Epithelial cell of esophagus (primary cell): ENCODE results near the gene SURF4.

ENCODE experiments used
- DNase-seq: peaks from one replicate; pipeline ENCODE4 v3.0.0; 2010; ENCODE audit warnings: low read depth
- H3K4me3 ChIP-seq: 2 replicates; pipeline ENCODE4 v1.5.1; 2011; ENCODE audit warnings: mild to moderate bottlenecking, low read length, control low read depth
- TF ChIP-seq, protein P1 (sequence below): IDR thresholded peaks from 2 replicates; pipeline ENCODE4 v1.5.1; 2011; ENCODE audit warnings: low read depth, mild to moderate bottlenecking, low read length, control low read depth, inconsistent platforms; ENCODE audit not compliant: insufficient read depth; ENCODE audit errors: missing control alignments

Gene SURF4

DNA sequence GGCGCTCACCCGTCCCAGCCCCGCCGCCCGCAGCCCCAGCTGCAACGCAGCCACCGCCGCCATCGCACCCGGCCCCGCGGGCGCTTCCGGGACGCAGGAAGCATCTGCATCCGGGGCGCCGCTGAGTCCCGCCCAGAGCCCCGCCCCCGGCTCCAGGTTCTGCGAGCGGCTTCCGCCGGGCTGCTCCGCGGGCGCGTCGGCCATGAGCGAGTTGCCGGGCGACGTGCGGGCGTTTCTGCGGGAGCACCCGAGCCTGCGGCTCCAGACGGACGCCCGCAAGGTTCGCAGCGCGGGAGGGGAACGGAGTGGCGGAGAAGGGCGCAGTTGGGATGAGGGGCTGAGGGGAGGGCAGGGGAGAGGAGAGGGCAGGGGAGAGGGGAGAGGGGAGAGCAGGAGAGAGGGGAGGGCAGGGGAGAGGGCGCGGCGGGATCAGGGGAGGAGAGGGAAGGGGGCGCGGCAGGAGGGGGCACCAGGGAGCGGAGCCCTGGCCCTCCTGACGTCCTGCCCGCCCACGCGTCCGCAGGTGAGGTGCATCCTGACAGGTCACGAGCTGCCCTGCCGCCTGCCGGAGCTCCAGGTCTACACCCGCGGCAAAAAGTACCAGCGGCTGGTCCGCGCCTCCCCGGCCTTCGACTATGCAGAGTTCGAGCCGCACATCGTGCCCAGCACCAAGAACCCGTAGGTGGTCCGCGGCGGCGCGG, 19.3 kb downstream of the SURF4 start, which contains the start of the genes SURF1 and SURF2:
SURF1 (minus strand) TSS at position 97 of the 701 bp plus-strand sequence; CDS start at position 63, 34 bp downstream.
SURF2 (plus strand) TSS at position 160 of the 701 bp plus-strand sequence; CDS start at position 203, 43 bp downstream.
- peak; percentile 91 for DNase-seq

DNA sequence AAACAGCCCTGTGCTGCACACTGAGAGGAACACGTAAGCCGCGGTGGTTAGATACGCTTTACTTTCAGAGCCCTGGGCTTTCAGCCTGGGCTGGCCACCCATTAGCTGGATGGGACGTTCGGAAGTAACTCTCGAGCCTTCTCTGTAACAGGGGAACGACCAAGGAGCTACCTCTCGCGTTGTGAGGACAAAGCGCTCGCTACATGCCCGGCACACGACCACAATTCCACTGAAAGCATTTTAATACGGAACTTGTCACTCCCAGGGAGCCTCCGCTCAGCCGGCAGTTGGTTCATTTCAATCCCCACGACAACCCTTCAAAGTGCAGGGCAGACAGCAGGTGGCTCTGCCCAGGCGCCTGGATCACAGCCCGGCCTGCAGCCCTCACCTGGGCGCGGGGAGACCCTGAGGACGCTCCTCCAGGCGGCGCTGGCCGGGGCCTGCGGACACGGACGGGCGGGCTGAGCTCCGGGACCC, 19.9 kb downstream of the SURF4 start:
- TF ChIP-seq, protein P1, sequence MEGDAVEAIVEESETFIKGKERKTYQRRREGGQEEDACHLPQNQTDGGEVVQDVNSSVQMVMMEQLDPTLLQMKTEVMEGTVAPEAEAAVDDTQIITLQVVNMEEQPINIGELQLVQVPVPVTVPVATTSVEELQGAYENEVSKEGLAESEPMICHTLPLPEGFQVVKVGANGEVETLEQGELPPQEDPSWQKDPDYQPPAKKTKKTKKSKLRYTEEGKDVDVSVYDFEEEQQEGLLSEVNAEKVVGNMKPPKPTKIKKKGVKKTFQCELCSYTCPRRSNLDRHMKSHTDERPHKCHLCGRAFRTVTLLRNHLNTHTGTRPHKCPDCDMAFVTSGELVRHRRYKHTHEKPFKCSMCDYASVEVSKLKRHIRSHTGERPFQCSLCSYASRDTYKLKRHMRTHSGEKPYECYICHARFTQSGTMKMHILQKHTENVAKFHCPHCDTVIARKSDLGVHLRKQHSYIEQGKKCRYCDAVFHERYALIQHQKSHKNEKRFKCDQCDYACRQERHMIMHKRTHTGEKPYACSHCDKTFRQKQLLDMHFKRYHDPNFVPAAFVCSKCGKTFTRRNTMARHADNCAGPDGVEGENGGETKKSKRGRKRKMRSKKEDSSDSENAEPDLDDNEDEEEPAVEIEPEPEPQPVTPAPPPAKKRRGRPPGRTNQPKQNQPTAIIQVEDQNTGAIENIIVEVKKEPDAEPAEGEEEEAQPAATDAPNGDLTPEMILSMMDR, result peak; percentile 3
- H3K4me3 ChIP-seq, result peak overlapping the region; percentile 84
- DNase-seq, result peak; percentile 32

More for the DNA sequence above, 19.3 kb downstream of the SURF4 start, which contains the start of the genes SURF1 and SURF2:
- H3K4me3 ChIP-seq, result peak within 1 kb of the TSS; percentile 84
- TF ChIP-seq, protein P1, result no peak

DNA sequence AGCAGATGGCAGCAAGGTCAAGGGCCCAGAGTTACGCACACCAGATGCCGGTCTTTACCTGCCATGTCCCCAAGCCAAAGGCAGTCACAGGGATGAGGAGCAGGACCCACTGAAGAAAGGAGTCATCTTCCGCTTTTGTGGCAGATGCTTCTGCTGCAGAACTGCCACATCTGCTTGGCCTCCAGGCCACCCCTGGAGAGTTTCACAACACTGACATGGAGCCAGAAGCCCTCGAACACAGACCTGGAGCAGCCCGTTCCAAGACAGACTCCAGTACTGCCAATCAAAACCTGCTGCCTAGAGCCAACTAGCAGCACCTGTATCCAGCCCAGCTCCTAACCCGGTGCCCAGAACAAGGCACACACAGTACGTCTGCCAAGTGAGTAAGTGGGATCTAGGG, 21.1 kb downstream of the SURF4 start:
- DNase-seq, result no peak
- H3K4me3 ChIP-seq, result no peak overlapping the region
- TF ChIP-seq, protein P1, result no peak

DNA sequence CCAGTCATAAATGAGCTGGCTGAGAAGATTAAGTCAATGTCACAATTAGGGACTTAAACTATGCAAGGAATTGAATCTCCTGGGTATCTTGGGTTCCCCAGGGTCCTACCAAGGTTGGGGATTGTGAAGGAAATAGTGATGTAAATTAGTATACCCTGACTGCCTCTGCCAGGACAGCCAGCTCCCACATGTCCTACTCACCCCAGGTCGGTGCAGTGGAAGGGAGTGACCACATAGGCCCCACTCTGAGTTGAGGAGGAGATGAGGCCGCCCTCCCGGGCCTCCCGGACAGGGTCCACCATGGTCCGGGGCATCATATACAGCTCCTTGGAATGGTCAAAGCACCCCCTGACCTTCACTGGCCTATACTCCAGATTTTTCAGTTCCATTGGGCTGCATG, 22.3 kb downstream of the SURF4 start:
- TF ChIP-seq, protein P1, result no peak
- no peak overlapping the region for H3K4me3 ChIP-seq
- no peak for DNase-seq

DNA sequence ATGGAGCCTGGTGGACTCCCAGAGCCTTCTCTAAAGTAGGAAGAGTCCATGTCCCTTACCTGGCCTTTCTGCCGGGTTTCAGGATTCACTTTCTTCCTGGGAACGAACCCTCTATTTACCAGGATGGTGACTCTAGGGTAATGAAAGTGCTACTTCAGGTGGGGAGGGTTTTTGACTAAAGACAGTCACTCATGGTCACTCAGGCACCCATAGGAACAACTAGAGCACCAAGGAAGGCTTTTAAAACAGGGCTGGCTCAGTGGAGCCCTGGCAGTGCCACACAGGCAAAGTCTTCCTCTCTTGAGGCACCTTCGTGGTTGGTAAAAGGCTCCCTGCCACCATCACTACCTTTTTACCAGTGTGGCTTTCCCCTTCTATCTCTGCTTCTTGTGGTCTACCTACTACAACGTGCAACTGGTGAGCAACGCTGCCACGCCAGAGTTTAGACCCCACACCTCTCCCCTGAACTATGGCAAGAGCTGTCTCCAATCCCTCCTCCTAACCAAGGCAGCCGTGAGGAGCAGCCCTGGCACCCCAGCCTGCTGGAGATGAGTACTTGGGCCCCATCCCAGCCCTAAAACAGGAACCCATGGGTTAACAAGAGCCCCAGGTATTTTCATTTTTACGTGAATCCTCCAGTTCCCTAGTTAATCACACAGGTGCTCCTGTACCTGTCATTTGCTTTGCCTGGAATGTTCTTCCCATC, 23.1 kb downstream of the SURF4 start:
- TF ChIP-seq, protein P1, result no peak
- H3K4me3 ChIP-seq, result no peak overlapping the region
- no peak for DNase-seq

DNA sequence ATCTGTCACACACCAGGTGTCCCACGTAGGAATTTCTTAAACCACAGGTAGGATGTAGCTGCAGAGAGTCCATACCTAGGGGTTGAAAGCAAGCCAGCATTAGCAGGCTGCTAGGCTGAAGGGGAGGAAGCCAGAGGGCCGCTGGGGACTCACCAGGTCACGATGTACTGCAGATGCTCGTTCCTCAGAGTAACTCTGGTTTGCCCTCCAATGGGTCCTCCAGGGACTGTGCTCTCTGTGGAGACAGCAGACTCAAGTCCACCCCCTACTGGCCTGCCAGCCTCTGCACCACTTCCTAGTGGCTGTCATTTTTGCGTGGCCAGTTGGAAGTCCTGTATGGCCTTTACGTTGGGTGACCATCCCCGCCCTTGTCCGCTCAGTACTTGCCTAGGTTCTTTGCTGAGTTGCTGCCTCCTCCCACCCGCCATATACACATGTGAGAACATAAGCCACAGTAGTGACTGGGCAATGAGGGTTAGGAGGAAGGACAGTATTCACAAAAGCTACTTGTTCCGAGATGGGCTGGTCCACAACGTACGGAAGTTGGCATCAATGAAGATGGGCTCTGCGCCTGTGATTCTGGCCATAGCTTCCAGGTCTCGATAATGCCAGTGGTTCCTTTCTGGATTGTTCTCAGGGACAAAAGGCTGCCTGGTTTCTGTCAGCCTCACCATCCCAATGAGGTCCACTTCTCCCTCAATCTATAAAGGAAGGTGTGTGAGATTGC, 23.8 kb downstream of the SURF4 start:
- H3K4me3 ChIP-seq, result no peak overlapping the region
- DNase-seq, result peak; percentile 76
- TF ChIP-seq, protein P1, result peak; percentile 70
